ENCODE measurements around the gene LRRK1. TPM values are rescaled to one million over a fixed set of nuclear protein-coding genes. Genes with fewer than 3 reads are reported as not detected.
A peak's percentile ranks its signal among the peaks of the same experiment; 100 is the strongest.

LRRK1 gene
- total and polyA plus RNA-seq, 2 donors (not counting 1 experiment from before 2014, with no cell fraction given), result 19.8 to 53.0 TPM

GRCh38 chr15:101070024-101070423 lies 150.9 kb downstream of the LRRK1 start:
- TF ChIP-seq EZH2 (IDR thresholded peaks at IDR 0.05; ENCODE audit: borderline replicate concordance, insufficient read depth, low read depth, low read length, poor library complexity, severe bottlenecking) (no peak), CTCF (IDR thresholded peaks at IDR 0.05) (no peak)
- DNase-seq, result no peak
- no peak overlapping the region for H3K4me3 ChIP-seq (ENCODE audit: control extremely low read depth in 1 of 5, extremely low read depth in 1 of 5, insufficient read depth in 1 of 5, low read depth in 2 of 5, low read length in 4 of 5)
- WGBS (ENCODE audit: insufficient coverage), result 93% methylated on average over 5 of the region's 6 CpGs
- H3K9ac ChIP-seq (ENCODE audit: low read length), result no peak overlapping the region
- ChIA-PET POLR2A (no interaction called here), CTCF (no interaction called here)
- peaks cover 3 to 18% of the 10 kb centered on the region in 2 experiments for H3K36me3 ChIP-seq (replicated peaks in 1 of 2; ENCODE audit: control extremely low read depth in 1 of 2, control insufficient read depth in 1 of 2, extremely low read depth in 1 of 2, insufficient read depth in 2 of 2, low read length in 1 of 2)
- Mint-ChIP-seq H3K27ac (no peak overlapping the region), H3K4me1 (no peaks in the 10 kb centered on the region), H3K4me3 (no peak overlapping the region), H3K27me3 (no peaks in the 10 kb centered on the region), H3K9me3 (ENCODE audit: insufficient read depth) (no peaks in the 10 kb centered on the region)
- no peaks in the 10 kb centered on the region for H3K79me2 ChIP-seq (ENCODE audit: control insufficient read depth, insufficient read depth, low read length)
- no peak overlapping the region for H3K27ac ChIP-seq (ENCODE audit: low read length in 2 of 2)
- no peaks in the 10 kb centered on the region for H3K27me3 ChIP-seq (replicated peaks in 1 of 4; ENCODE audit: control extremely low read depth in 1 of 4, control insufficient read depth in 3 of 4, insufficient read depth in 4 of 4, low read length in 3 of 4)
- no peak for ATAC-seq (ENCODE audit: low read depth)
- no peaks in the 10 kb centered on the region for H3K9me3 ChIP-seq (ENCODE audit: control extremely low read depth in 1 of 3, control insufficient read depth in 2 of 3, insufficient read depth in 1 of 3, low read length in 2 of 3)
- no peaks in the 10 kb centered on the region for H3K4me1 ChIP-seq (ENCODE audit: control insufficient read depth in 2 of 2, insufficient read depth in 2 of 2, low read length in 2 of 2)
- H3K4me2 ChIP-seq (replicated peaks; ENCODE audit: low read depth, low read length, poor library complexity, severe bottlenecking), result no peak overlapping the region
- H2AFZ ChIP-seq (ENCODE audit: insufficient read depth, low read depth, low read length, poor library complexity, severe bottlenecking), result no peak overlapping the region
- no peaks in the 10 kb centered on the region for H4K20me1 ChIP-seq (ENCODE audit: control insufficient read depth, insufficient read depth, low read length, poor library complexity, severe bottlenecking)
- intact Hi-C loops (cut with micrococcal nuclease), result no loop called here

GRCh38 chr15:101070502-101071273 lies 151.5 kb downstream of the LRRK1 start:
- intact Hi-C loops (cut with micrococcal nuclease), result no loop called here
- 95% methylated on average over 3 of the region's 6 CpGs for WGBS (ENCODE audit: insufficient coverage)
- ATAC-seq (ENCODE audit: low read depth) (no peak), DNase-seq (no peak)
- Histone ChIP-seq H3K36me3 (replicated peaks in 1 of 2; ENCODE audit: control extremely low read depth in 1 of 2, control insufficient read depth in 1 of 2, extremely low read depth in 1 of 2, insufficient read depth in 2 of 2, low read length in 1 of 2) (peaks cover 3 to 15% of the 10 kb centered on the region in 2 experiments), H3K27ac (ENCODE audit: low read length in 2 of 2) (no peak overlapping the region), H3K4me1 (ENCODE audit: control insufficient read depth in 2 of 2, insufficient read depth in 2 of 2, low read length in 2 of 2) (no peaks in the 10 kb centered on the region), H3K79me2 (ENCODE audit: control insufficient read depth, insufficient read depth, low read length) (no peaks in the 10 kb centered on the region), H3K4me2 (replicated peaks; ENCODE audit: low read depth, low read length, poor library complexity, severe bottlenecking) (no peak overlapping the region), H3K9ac (ENCODE audit: low read length) (no peak overlapping the region), H3K27me3 (replicated peaks in 1 of 4; ENCODE audit: control extremely low read depth in 1 of 4, control insufficient read depth in 3 of 4, insufficient read depth in 4 of 4, low read length in 3 of 4) (no peaks in the 10 kb centered on the region), H3K4me3 (ENCODE audit: control extremely low read depth in 1 of 5, extremely low read depth in 1 of 5, insufficient read depth in 1 of 5, low read depth in 2 of 5, low read length in 4 of 5) (no peak overlapping the region), H3K9me3 (ENCODE audit: control extremely low read depth in 1 of 3, control insufficient read depth in 2 of 3, insufficient read depth in 1 of 3, low read length in 2 of 3) (no peaks in the 10 kb centered on the region), H2AFZ (ENCODE audit: insufficient read depth, low read depth, low read length, poor library complexity, severe bottlenecking) (no peak overlapping the region), H4K20me1 (ENCODE audit: control insufficient read depth, insufficient read depth, low read length, poor library complexity, severe bottlenecking) (no peaks in the 10 kb centered on the region)
- Mint-ChIP-seq H3K4me1 (no peaks in the 10 kb centered on the region), H3K27ac (peak overlapping the region; percentile 15), H3K27me3 (no peaks in the 10 kb centered on the region), H3K4me3 (no peak overlapping the region), H3K9me3 (ENCODE audit: insufficient read depth) (no peaks in the 10 kb centered on the region)
- ChIA-PET CTCF (no interaction called here), POLR2A (no interaction called here)
- no peak for TF ChIP-seq CTCF (IDR thresholded peaks at IDR 0.05)
- TF ChIP-seq EZH2 (IDR thresholded peaks at IDR 0.05; ENCODE audit: borderline replicate concordance, insufficient read depth, low read depth, low read length, poor library complexity, severe bottlenecking), result no peak
